NCI-H146 treated with DMSO at 0.1 percent for 48 hours (cell line): ENCODE measurements around the gene UBE2J2.

Experiments used
- DNase-seq: peaks from one replicate; lab custom pipeline; 2025; ENCODE audit not compliant: unreplicated experiment; lab: John Stamatoyannopoulos, UW

UBE2J2 gene

DNA sequence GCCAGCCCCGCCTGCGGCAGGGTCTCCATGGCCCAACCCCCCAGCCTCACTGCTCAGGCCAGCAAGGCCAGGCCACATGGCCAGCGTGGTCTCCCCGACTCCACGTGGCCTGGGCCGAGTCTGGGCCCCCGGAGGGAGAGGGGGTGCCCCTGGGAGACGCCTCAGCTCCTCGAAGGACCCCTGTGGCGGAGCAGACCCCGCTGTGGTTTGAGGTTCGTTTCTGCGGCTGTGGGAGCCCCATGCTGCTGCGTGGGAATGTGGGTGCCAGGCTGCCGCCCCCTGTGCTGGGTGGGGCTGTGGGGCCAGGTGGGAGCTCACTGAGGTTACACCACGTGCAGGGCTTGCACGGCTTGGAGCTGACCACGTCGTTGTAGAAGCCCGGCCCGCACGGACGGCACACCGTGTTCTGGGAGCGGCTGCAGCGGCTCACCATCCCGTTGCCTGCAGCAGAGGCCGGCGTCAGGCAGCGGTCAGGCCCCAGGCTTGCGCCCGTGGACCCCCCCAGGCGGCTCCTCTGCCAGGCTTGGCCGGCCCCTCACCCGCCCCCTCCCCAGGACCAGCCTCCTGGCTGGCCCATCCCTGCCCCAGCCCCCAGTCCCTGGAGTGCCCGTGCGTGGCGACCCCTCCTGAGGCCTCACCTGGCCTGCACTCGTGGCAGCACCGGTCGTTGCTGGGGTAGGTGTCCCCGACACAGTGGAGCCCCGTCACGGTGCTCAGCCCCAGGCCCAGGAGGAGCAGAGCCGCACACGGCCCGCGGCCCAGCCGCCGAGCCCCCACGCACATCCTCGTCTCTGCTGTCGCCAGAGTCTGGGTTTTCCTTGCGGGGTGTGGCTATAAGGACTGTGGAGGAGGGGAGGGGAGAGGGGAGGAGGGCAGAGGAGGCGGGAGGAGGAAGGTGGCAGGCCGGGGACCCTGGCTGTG lies 60.0 kb downstream of the UBE2J2 start, which contains the start of gene TNFRSF4:
TNFRSF4 (minus strand) TSS at position 809 of the 921 bp plus-strand sequence; CDS start at position 783, 26 bp downstream.
- no peak for DNase-seq

DNA sequence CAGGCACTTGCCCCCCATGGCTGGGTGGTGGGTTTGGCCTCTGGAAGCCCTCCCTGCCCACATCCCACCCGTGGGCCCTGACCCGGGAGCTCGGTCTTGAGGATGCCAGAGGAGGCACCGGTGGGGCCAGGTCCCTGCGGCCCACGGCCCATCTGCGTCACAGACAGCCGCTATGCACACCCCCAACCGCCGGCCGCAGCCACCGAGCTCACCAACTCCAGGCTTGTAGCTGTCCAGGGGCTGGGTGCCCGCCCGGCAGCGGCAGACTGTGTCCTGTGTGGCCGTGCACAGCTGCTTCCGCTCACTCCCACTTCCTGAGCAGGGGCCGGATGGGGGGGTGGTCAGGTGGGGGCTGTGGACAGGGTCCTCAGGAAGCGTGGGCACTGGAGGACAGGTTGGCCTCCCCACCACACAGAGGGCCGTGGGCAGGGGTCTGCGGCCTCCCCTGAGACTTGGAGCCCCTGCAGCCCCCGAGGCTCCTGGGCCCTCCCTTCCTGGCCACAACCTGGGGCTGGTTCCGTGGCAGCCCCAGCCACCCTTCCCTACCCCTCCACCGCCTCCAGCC lies 60.8 kb downstream of the UBE2J2 start:
- no peak for DNase-seq

DNA sequence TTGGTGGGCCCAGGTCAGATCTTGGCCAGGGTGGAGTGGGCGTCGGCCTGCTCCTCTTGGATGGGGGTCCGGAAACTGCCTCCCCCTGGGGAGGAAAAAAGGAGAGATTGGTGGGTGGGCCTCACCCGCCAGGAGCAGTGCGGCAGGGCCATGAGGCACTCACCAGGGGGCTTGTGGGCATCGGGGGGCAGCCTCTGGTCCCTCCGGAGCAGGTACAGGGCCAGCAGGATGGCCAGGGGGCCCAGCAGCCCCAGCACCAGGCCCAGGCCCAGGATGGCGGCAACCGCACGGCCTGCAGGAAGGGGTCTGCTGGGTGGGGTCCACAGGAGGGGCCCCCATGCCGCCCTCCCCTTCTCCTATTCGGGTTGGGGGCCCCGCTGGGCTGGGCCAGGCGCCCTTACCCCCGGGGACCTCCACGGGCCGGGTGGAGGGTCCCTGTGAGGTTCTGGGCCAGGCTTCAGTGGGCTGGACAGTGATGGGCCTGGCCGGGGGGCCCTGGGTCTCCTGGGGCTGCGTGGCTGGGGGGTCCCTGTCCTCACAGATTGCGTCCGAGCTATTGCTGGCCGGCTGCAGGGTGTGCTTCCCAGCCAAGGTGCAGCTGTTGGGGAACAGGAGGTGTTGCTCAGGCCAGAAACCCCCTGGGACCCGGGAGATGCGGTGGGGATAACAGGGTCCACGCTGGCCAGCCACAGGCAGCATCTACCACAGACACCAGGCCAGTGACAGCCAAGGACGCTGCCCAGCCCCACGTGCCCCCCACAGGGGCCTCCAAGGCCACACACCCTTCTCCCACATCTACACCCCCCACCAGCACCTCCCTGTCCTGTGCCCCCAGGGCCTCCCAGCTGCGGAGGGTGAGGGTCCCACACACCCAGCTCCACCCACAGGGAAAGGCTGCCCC lies 61.9 kb downstream of the UBE2J2 start:
- no peak for DNase-seq

DNA sequence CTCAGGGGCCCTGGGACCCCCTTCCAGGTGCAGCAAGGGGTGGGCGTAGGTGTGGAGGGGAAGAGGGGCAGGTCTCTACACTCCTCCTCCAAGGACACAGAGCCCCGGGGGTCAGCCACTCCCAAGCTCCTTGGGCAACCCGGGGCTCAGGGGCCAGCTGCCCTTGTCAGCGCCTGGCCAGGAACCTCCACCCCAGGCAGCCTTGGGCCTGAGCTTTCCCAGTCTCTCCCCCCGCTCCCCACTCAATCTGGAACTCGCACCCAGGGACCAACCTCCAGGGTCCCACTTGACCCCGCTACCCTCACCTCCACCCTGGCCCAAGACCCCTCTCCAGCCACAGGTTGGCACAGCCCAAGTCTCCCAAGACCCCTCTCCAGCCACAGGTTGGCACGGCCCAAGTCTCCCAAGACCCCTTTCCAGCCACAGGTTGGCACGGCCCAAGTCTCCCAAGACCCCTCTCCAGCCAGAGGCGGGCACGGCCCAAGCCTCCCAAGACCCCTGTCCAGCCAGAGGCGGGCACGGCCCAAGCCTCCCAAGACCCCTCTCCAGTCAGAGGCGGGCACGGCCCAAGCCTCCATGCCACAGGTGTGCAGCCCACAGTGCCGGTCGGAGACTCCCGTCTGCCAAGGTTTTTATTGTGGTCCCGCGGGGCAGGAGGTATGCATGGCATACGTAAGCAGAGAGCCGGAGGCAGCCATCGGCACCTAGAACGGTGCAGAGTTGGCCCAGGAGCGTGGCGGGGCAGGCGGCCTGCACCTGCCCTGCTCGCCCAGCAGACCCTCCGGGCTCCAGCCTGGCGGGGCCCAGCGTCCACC lies 62.7 kb downstream of the UBE2J2 start:
- DNase-seq, result no peak

DNA sequence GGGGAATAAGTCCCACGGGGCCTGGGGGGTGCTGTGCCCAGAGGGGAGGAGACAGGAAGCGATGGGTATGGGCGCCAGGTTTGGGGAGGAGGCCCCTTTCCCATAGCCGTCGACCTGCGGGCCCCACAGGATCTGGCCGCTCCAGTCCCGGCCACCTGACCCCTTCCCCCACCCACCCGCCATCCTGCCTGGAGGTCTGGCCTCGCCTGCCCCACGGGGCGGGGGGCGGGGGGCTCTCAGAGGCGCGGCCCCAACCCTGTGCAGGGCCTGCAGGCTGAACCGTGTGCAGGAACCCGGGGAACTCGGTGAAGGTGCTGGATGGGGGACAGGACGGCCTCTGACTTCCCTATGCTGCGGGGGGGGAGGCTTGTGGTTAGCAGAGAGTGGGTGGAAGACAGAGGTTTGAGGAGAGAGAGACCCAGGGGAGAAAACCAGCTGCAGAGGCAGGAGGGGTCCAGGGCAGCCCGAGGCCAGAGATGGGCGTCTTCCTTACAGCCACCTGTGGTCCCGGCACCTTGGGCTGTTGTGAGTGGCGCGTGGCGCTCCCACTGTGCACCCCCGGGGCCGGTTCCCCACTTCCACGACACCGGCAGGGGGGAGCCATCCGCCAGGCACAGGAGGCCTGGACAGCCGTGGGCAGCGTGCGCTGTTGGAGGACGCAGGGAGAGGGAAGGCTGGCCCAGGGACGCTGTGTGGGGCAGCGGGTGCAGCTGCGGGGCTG lies 64.8 kb downstream of the UBE2J2 start:
- DNase-seq, result no peak

DNA sequence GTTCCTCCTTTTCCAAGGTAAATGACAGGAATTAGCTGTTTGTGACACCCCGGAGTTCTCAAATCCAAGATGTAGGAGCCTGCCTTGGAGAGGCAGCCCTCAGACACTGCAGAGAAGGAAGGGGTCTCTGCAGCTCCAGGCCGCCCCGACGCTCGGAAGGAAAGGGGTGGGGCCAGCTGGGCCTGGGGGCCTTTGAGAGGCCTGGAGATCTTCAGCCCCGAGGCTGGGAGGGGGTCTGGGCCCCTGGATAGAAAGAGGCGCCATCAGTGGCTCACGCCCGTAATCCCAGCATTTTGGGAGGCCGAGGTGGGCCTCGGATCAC lies 66.1 kb downstream of the UBE2J2 start:
- DNase-seq, result no peak

DNA sequence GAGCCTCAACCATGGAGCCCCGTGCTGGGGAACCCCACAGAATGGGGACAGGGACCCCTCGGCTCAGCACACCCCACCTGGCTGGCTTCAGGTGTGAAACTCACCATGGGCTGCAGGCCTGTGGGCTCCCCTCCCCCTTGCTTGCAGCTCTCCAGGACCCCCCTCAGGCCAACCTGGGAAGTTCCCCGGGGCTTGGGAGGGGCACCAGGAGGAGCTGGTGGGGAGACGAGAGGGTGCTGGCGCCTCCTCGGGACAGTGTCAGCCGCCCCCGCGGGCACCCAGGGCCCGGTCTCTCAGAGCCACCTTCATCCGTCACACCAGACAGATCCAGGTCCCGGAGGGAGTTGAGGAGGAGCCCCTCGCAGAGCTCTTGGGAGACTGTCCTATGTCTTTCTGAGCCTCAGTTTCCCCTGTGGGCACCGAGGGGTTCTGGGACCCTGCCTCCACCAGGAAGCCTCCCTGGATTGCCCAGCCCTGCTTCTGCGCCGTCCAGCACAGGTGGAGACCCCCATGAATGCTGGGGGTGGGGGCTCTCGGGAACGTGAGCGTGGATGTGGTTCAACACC lies 66.6 kb downstream of the UBE2J2 start:
- no peak for DNase-seq

DNA sequence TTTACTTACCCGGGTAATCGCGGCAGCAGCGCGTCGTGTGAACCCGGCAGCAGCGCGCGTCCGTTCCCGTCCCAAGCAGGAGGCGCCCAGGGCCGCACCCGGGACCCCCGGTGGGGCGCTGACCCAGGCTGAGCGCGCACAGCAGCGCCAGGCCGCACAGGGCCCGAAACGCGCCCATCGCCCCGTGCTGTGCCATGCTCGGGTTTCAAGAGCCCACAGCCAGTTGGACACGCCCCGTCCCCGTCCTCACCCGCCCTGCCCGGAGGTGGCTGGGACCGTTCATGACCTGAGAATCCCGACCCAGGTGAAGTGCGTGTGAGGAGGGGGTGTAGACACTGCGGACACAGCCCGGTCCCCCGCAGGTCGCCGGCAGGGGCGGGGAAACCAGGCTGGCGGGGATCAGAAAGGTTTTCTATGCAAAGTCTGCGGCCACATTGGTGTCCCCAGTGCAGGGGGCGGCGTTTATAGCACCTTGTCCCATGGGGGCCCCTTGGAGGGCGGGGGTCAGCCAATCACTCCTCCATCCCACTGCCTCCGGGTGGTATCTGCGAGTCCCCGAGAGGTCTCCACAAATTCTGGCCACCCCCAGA lies 67.2 kb downstream of the UBE2J2 start, which contains the start of gene TNFRSF18:
TNFRSF18 (minus strand) TSS at position 217 of the 590 bp plus-strand sequence; CDS start at position 196, 21 bp downstream.
- DNase-seq, result no peak

DNA sequence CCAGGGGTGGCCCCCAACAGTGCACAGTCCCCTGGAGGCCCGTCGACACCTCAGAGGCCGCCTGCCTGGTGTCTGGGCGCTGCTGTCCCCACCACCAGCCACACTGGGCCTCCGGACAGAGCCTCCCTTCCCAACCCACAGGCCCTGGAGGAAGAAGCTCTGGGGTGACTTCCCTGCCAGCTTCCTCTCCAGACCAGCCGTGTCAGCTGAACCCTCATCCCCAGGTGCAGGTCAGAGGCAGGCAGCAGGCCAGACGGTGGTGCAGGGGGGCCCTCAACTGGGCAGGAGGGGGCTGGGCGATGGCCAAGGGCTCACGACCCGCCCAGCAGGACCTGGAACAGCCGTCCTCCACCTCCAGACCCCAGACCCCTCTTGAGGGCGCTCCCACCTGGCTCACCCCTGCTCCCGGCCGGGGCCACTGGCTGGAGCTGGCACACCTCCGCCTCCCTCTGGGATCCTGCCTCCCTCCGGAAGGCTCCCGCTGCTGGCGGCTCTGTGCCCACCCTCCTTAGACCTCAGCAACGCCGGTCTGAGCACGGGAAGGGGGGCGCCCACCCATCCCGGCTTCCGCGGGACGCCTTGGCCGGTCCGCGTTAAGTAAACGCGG lies 67.8 kb downstream of the UBE2J2 start:
- DNase-seq, result no peak

DNA sequence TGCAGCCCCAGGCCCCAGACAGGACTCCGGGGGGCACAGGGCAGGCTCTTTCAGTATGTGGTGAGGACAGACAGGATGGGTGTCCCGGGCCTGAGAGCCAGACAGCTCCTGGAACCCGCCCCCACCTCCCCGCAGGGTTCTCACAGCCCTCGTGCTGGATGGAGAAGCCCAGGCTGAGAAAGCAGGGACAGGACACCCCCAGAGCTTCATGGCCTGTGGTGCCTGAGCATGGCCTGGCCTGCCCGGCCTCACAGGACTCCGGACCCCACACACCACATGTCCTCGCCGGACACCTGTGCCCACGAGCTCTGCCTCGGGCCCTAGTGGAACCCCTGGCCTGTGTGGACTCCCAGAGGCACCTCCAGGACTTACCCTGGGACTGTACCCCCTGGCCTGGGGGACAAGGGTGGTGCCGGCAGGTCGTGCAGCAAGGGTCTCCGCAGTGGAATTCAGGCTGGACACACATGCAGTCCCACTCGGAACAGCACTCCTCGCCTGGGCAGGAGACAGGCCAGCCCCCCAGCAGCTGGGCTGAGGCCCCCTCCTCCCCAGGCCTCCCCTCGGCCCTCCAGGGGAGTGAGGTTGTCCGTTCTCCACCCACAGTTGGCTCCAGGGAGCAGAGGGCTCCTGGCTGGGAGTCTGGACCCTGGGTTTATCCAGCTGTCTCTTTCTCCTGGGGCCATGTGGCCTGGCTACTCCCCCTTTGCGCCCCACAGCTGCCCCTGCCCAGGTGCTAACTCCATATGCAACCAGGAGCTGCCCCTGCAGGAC lies 68.5 kb downstream of the UBE2J2 start:
- no peak for DNase-seq

DNA sequence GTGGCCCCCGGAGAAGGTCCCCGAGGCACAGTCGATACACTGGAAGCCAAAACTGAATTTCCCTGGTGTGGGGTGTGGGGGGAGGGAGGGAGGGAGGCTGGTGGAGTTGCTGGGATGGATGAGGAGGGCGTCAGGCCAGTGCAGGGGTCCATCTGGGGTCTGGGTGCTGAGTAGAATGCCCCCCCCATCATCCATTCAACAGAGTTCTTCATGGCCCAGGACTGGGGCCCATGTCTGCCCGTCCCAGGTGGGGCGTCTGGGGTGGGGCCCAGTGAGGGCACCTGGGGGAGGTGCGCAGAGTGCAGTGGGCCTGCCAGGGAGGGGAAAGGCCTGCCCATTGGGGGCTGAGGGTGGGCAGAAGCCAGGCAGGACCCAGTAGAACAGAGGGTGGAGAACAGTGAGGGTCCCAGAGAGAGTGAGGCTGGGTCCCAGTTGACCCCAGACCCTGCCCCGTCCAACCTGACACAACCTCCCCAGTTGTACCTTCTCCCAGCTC lies 69.2 kb downstream of the UBE2J2 start:
- no peak for DNase-seq
